IMR-90 (cell line): ENCODE data around the gene PRKAG2. TPM values are rescaled to one million over a fixed set of nuclear protein-coding genes. Genes with fewer than 3 reads are reported as not detected.

Experiments used
- ATAC-seq: fragments of 200-7000 bp; cut with Tn5 transposase; 2 replicates; pipeline ENCODE4 v1.9.1; 2020; ENCODE audit warnings: low read depth, mild to moderate bottlenecking, moderate library complexity
- BruUV-seq: library from RNA; stranded (reverse); fragments of 400-500 nt; replicated peaks from 2 replicates; lab custom pipeline; 2021; lab: Mats Ljungman, UMichigan
- CTCF ChIA-PET: fragments of 300-600 bp; formaldehyde crosslinking; extraction: SDS; loops from one replicate; lab custom pipeline; 2021; ENCODE audit warnings: antibody characterized with exemption; lab: Yijun Ruan, JAX
- POLR2A ChIA-PET: fragments of 300-600 bp; sonication (Branson Sonifier 250); formaldehyde crosslinking; loops from one replicate; lab custom pipeline; 2022; ENCODE audit warnings: antibody characterized with exemption; ENCODE audit not compliant: unreplicated experiment; lab: Charles Lee
- DNase-seq: peaks from one replicate; pipeline ENCODE4 v3.0.0; 2013
- H2AFZ ChIP-seq: replicated peaks from 2 replicates; pipeline ENCODE3; 2013; ENCODE audit warnings: low read length, mild to moderate bottlenecking; ENCODE audit not compliant: poor library complexity
- H2AK5ac ChIP-seq: 2 replicates; pipeline ENCODE4 v1.6.1; 2013; ENCODE audit warnings: low read depth, low read length, inconsistent platforms
- H2AK9ac ChIP-seq: replicated peaks from 2 replicates; pipeline ENCODE3; 2013; ENCODE audit warnings: mild to moderate bottlenecking, low read depth, low read length, moderate library complexity; ENCODE audit not compliant: poor library complexity
- H2BK120ac ChIP-seq: 2 replicates; pipeline ENCODE4 v1.6.1; 2013; ENCODE audit warnings: low read depth, low read length, inconsistent platforms
- H2BK15ac ChIP-seq: 3 replicates; pipeline ENCODE4 v1.6.1; 2013; ENCODE audit warnings: low read depth, low read length, inconsistent platforms
- H2BK20ac ChIP-seq: 2 replicates; pipeline ENCODE4 v1.6.1; 2013; ENCODE audit warnings: low read depth, mild to moderate bottlenecking, inconsistent platforms, low read length, moderate library complexity
- H2BK5ac ChIP-seq: 2 replicates; pipeline ENCODE4 v1.6.1; 2013; ENCODE audit warnings: mild to moderate bottlenecking, low read depth, low read length, inconsistent platforms; ENCODE audit not compliant: poor library complexity, severe bottlenecking
- H3K14ac ChIP-seq: replicated peaks from 2 replicates; pipeline ENCODE4 v1.6.1; 2013; ENCODE audit warnings: low read depth, low read length, inconsistent platforms
- H3K18ac ChIP-seq: 2 replicates; pipeline ENCODE4 v1.6.1; 2013; ENCODE audit warnings: low read depth, low read length, control low read depth
- H3K23ac ChIP-seq: 2 replicates; pipeline ENCODE4 v1.6.1; 2013; ENCODE audit warnings: low read depth, low read length, inconsistent platforms
- H3K27ac ChIP-seq: 2 replicates; pipeline ENCODE4 v1.5.1; 2013; ENCODE audit warnings: mild to moderate bottlenecking, control low read depth, low read length; ENCODE audit not compliant: insufficient read depth
- H3K27me3 ChIP-seq: 2 replicates; pipeline ENCODE4 v1.6.1; 2013; ENCODE audit warnings: low read length; ENCODE audit not compliant: control insufficient read depth, insufficient read depth
- H3K36me3 ChIP-seq: 2 replicates; pipeline ENCODE4 v1.6.1; 2013; ENCODE audit warnings: low read length, mixed read lengths; ENCODE audit not compliant: control insufficient read depth, insufficient read depth
- H3K4ac ChIP-seq: 2 replicates; pipeline ENCODE4 v1.6.1; 2013; ENCODE audit warnings: low read depth, low read length, inconsistent platforms
- H3K4me1 ChIP-seq: 2 replicates; pipeline ENCODE4 v1.6.1; 2013; ENCODE audit warnings: low read length, mixed read lengths; ENCODE audit not compliant: control insufficient read depth, insufficient read depth
- H3K4me2 ChIP-seq: 2 replicates; pipeline ENCODE4 v1.6.1; 2013; ENCODE audit warnings: low read depth, mild to moderate bottlenecking, control low read depth, low read length, moderate library complexity
- H3K4me3 ChIP-seq: 2 replicates; pipeline ENCODE4 v1.5.1; 2013; ENCODE audit warnings: low read depth, mild to moderate bottlenecking, control low read depth, low read length, moderate library complexity; ENCODE audit not compliant: insufficient read depth
- H3K56ac ChIP-seq: 2 replicates; pipeline ENCODE4 v1.6.1; 2013; ENCODE audit warnings: low read length, inconsistent platforms; ENCODE audit not compliant: insufficient read depth; ENCODE audit errors: extremely low read depth
- H3K79me1 ChIP-seq, 2 experiments: 2 replicates each; pipeline ENCODE4 v1.6.1; 2013; ENCODE audit warnings: low read length in 2 of 2, inconsistent platforms in 1 of 2, low read depth in 1 of 2
- H3K9ac ChIP-seq: 2 replicates; pipeline ENCODE4 v1.6.1; 2013; ENCODE audit warnings: low read depth, low read length, control low read depth
- H3K9me1 ChIP-seq: 2 replicates; pipeline ENCODE4 v1.6.1; 2013; ENCODE audit warnings: low read length, inconsistent platforms; ENCODE audit not compliant: insufficient read depth
- H3K9me3 ChIP-seq: 2 replicates; pipeline ENCODE4 v1.6.1; 2013; ENCODE audit warnings: low read length; ENCODE audit not compliant: control insufficient read depth, insufficient read depth
- H4K20me1 ChIP-seq: 2 replicates; pipeline ENCODE4 v1.6.1; 2013; ENCODE audit warnings: low read length, inconsistent platforms; ENCODE audit not compliant: insufficient read depth
- H4K5ac ChIP-seq: 2 replicates; pipeline ENCODE4 v1.6.1; 2013; ENCODE audit warnings: mild to moderate bottlenecking, low read depth, low read length, control low read depth
- H4K8ac ChIP-seq, 2 experiments: 2 replicates each; pipeline ENCODE4 v1.6.1; 2013; ENCODE audit warnings: low read depth in 2 of 2, low read length in 2 of 2, control low read depth in 1 of 2, inconsistent platforms in 1 of 2
- H4K91ac ChIP-seq: 2 replicates; pipeline ENCODE4 v1.6.1; 2013; ENCODE audit warnings: low read depth, low read length, inconsistent platforms; ENCODE audit not compliant: insufficient read depth
- BHLHE40 ChIP-seq: fragments of 150-350 bp; IDR thresholded peaks from 2 replicates; pipeline ENCODE4 v1.6.1; 2016; ENCODE audit warnings: mild to moderate bottlenecking, low read depth, low read length
- CEBPB ChIP-seq: IDR thresholded peaks from 2 replicates; pipeline ENCODE4 v1.6.1; 2012; ENCODE audit warnings: low read depth, low read length, improper control_type of control experiment
- CHD1 ChIP-seq: IDR thresholded peaks from 2 replicates; pipeline ENCODE4 v1.6.1; 2012; ENCODE audit warnings: low read depth, low read length, improper control_type of control experiment
- FOS ChIP-seq: fragments of 150-350 bp; IDR thresholded peaks from 2 replicates; pipeline ENCODE4 v1.6.1; 2016; ENCODE audit warnings: low read depth, low read length
- MAFK ChIP-seq: IDR thresholded peaks from 2 replicates; pipeline ENCODE4 v1.6.1; 2012; ENCODE audit warnings: low read depth, low read length, improper control_type of control experiment
- MAZ ChIP-seq: IDR thresholded peaks from 2 replicates; pipeline ENCODE4 v1.6.1; 2012; ENCODE audit warnings: low read depth, mild to moderate bottlenecking, low read length, improper control_type of control experiment, moderate library complexity, borderline replicate concordance
- MXI1 ChIP-seq: IDR thresholded peaks from 2 replicates; pipeline ENCODE4 v1.6.1; 2012; ENCODE audit warnings: low read depth, mild to moderate bottlenecking, low read length, moderate library complexity, borderline replicate concordance
- POLR2A ChIP-seq: IDR thresholded peaks from 2 replicates; pipeline ENCODE4 v1.6.1; 2012; ENCODE audit warnings: mild to moderate bottlenecking, low read depth, low read length
- RAD21 ChIP-seq: IDR thresholded peaks from 2 replicates; pipeline ENCODE4 v1.6.1; 2012; ENCODE audit warnings: low read length, improper control_type of control experiment
- RCOR1 ChIP-seq: IDR thresholded peaks from 2 replicates; pipeline ENCODE4 v1.6.1; 2012; ENCODE audit warnings: mild to moderate bottlenecking, low read length, improper control_type of control experiment; ENCODE audit not compliant: insufficient replicate concordance
- WGBS, 2 experiments: methylation state at CpG; one replicate each; pipeline versions ENCODE4 v1.1.5 to v1.1.7; 2013; ENCODE audit warnings: missing lambda C conversion rate in 2 of 2; ENCODE audit not compliant: insufficient read length in 1 of 2; ENCODE audit errors: extremely low coverage in 2 of 2; 5-methylcytosine and 5-hydroxymethylcytosine counted together
- dilution Hi-C: fragments of 300-500 bp; cut with HindIII; formaldehyde crosslinking; loops from one replicate; pipeline ENCODE4 v1.14.3; 2018; ENCODE audit warnings: low sequenced_read_pairs; ENCODE audit not compliant: unreplicated experiment
- in situ Hi-C: fragments of 300-500 bp; cut with MboI; formaldehyde crosslinking; loops from 3 replicates; pipeline ENCODE4 v1.14.3; 2019; ENCODE audit warnings: low sequenced_read_pairs, inconsistent platforms, mixed read lengths
- intact Hi-C: fragments of 100-400 bp; cut with micrococcal nuclease; formaldehyde crosslinking; loops from 2 replicates; pipeline ENCODE4 v1.10.0; 2022
- polyA plus RNA-seq, 3 experiments: library from polyadenylated mRNA; depleted of rRNA; stranded (reverse); fragments of >200 nt; gene quantifications; 2 replicates each; pipeline ENCODE4 v1.2.3, GENCODE V29; 2012; ENCODE audit warnings: low replicate concordance in 1 of 3
- total RNA-seq: library from RNA; depleted of rRNA; stranded (reverse); fragments of >200 nt; gene quantifications from 2 replicates; pipeline ENCODE4 v1.2.3, GENCODE V29; 2012
- TF ChIP-seq, protein P1 (sequence below): fragments of 150-350 bp; IDR thresholded peaks from 2 replicates; pipeline ENCODE4 v1.6.1; 2016; ENCODE audit warnings: low read depth, mild to moderate bottlenecking, low read length, moderate library complexity, borderline replicate concordance
- TF ChIP-seq, protein P2 (sequence below): fragments of 150-350 bp; IDR thresholded peaks from 2 replicates; pipeline ENCODE4 v1.6.1; 2017; ENCODE audit warnings: mild to moderate bottlenecking, antibody characterized with exemption, low read length, low read depth
- TF ChIP-seq, protein P3 (sequence below): conservative IDR thresholded peaks from 2 replicates; pipeline ENCODE4 v1.5.1; 2012; ENCODE audit warnings: mild to moderate bottlenecking, low read depth, low read length, improper control_type of control experiment

The PRKAG2 gene
- total and polyA plus RNA-seq, 2 of the 4 experiments (the other 2 are of a cell fraction) = 15.4 to 21.6 TPM

DNA sequence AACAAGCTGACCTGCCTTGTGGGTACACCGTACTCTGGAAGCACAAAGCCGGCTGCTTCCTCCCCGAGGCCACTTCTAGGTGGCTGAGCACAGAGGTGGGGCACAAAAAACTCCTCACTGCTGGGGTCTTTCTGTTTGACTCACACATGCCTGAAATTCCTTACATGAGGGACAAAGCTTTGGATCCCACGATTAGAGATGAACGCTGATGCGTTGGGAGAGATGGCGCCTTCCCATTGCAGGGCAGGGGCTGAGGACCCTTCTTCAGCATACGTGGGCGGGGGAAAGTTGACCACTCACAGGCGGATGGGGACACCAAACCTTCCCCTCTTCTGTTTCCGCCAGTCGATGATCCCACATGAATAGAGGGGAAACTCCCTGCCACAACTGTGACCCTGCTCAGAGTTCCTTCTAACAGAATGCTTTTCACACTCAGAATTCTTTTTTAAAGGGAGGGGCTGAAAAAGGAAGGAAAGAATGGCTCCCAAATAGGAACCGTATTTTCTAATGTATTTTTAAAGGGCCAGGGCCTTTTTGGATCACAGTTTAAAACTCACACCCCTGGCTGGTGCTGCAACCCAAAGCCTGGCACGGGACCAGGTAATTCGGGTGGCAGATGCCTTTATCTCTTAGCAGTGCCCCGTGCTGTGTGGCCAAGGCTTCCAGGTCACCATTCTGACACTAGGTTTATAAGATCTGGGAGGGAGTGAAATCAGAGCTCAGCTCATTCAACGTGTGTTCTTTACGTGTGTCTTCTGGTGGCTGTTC is 134.0 kb downstream of the PRKAG2 start (continued):
- TF ChIP-seq MAZ = no peak
- no peak for TF ChIP-seq MXI1

DNA sequence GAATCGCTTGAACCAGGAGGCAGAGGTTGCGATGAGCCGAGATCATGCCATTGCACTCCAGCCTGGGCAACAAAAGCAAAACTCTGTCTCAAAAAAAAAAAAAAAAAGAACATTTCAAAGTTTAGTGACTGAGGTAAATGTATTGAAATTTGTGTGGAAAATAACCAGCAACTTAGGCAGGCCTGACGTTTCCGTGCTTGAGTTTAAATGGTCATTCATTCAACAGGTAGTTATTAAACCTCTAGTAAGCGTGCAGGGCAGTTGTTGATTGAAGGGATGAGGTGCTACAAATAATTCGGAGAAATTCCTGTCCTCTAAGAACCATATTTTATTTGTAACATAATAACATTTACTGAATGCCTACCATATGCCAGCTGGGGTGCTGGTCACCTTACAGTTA is 135.3 kb downstream of the PRKAG2 start:
- Histone ChIP-seq H3K27me3 (no peaks in the 10 kb centered on the region), H3K9ac (no peak overlapping the region), H3K4me3 (no peak overlapping the region), H3K14ac (no peak overlapping the region), H3K36me3 (no peaks in the 10 kb centered on the region), H3K4me1 (peaks cover 37% of the 10 kb centered on the region), H4K20me1 (no peaks in the 10 kb centered on the region), H4K91ac (no peak overlapping the region), H4K8ac (no peak overlapping the region), H3K4me2 (no peak overlapping the region), H2AK5ac (no peak overlapping the region), H3K4ac (no peak overlapping the region), H2BK15ac (no peak overlapping the region), H2BK120ac (no peak overlapping the region), H4K5ac (no peak overlapping the region), H2BK20ac (no peak overlapping the region), H3K56ac (no peak overlapping the region), H3K27ac (no peak overlapping the region), H3K18ac (no peak overlapping the region), H3K9me1 (peaks cover 11% of the 10 kb centered on the region; the same call in 1 of the 2 replicates), H2AFZ (no peak overlapping the region), H3K23ac (no peak overlapping the region), H3K9me3 (no peaks in the 10 kb centered on the region), H2BK5ac (no peak overlapping the region), H2AK9ac (no peak overlapping the region), H3K79me1 (no peaks in the 10 kb centered on the region)
- ChIA-PET POLR2A (no interaction called here), CTCF (interaction anchor here (1.2 kb wide), 2 partner anchors 12 to 13 kb away, joined by 3 read pairs; no protein-coding TSS in a partner anchor)
- DNase-seq = no peak
- ATAC-seq = no peak
- BruUV-seq = no TSS peak
- in situ Hi-C loops (loop anchor here (10.0 kb wide), 1 partner anchor 117 kb away; no protein-coding TSS in a partner anchor), dilution Hi-C loops (no loop called here), intact Hi-C loops (no loop called here)
- 100% methylated on average over 3 of the region's 7 CpGs; no CpG with 5 or more reads in 1 of the 2 experiments for WGBS, 2 experiments
- TF ChIP-seq, protein P1, sequence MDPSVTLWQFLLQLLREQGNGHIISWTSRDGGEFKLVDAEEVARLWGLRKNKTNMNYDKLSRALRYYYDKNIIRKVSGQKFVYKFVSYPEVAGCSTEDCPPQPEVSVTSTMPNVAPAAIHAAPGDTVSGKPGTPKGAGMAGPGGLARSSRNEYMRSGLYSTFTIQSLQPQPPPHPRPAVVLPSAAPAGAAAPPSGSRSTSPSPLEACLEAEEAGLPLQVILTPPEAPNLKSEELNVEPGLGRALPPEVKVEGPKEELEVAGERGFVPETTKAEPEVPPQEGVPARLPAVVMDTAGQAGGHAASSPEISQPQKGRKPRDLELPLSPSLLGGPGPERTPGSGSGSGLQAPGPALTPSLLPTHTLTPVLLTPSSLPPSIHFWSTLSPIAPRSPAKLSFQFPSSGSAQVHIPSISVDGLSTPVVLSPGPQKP = no peak
- TF ChIP-seq RAD21 (no peak), FOS (no peak), BHLHE40 (no peak), CEBPB (no peak), MAFK (no peak), CHD1 (no peak), RCOR1 (no peak), MAZ (no peak), POLR2A (no peak)
- TF ChIP-seq, protein P2, sequence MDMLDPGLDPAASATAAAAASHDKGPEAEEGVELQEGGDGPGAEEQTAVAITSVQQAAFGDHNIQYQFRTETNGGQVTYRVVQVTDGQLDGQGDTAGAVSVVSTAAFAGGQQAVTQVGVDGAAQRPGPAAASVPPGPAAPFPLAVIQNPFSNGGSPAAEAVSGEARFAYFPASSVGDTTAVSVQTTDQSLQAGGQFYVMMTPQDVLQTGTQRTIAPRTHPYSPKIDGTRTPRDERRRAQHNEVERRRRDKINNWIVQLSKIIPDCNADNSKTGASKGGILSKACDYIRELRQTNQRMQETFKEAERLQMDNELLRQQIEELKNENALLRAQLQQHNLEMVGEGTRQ = no peak
- TF ChIP-seq, protein P3, sequence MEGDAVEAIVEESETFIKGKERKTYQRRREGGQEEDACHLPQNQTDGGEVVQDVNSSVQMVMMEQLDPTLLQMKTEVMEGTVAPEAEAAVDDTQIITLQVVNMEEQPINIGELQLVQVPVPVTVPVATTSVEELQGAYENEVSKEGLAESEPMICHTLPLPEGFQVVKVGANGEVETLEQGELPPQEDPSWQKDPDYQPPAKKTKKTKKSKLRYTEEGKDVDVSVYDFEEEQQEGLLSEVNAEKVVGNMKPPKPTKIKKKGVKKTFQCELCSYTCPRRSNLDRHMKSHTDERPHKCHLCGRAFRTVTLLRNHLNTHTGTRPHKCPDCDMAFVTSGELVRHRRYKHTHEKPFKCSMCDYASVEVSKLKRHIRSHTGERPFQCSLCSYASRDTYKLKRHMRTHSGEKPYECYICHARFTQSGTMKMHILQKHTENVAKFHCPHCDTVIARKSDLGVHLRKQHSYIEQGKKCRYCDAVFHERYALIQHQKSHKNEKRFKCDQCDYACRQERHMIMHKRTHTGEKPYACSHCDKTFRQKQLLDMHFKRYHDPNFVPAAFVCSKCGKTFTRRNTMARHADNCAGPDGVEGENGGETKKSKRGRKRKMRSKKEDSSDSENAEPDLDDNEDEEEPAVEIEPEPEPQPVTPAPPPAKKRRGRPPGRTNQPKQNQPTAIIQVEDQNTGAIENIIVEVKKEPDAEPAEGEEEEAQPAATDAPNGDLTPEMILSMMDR = no peak
